H9 (cell line): ENCODE results near the gene IFT122. TPM values are rescaled to one million over a fixed set of nuclear protein-coding genes. Genes with fewer than 3 reads are reported as not detected.

Experiments used
- DNase-seq: peaks from one replicate; pipeline ENCODE4 v3.0.0-alpha.2; 2017
- H2AFZ ChIP-seq: one replicate; pipeline ENCODE4 v1.6.1; 2013; ENCODE audit warnings: mild to moderate bottlenecking, low read length, control low read depth, moderate library complexity
- H2AK5ac ChIP-seq: 2 replicates; pipeline ENCODE4 v1.6.1; 2013; ENCODE audit warnings: low read length, control low read depth, mixed read lengths; ENCODE audit not compliant: insufficient read length
- H2BK120ac ChIP-seq: one replicate; pipeline ENCODE4 v1.6.1; 2013; ENCODE audit warnings: low read depth, mild to moderate bottlenecking, low read length, control low read depth, inconsistent platforms; ENCODE audit not compliant: poor library complexity, severe bottlenecking
- H2BK12ac ChIP-seq: 2 replicates; pipeline ENCODE4 v1.6.1; 2013; ENCODE audit warnings: low read length, control low read depth, mixed read lengths, low read depth; ENCODE audit not compliant: insufficient read length
- H2BK15ac ChIP-seq: 2 replicates; pipeline ENCODE4 v1.6.1; 2013; ENCODE audit warnings: low read depth, low read length, control low read depth
- H2BK20ac ChIP-seq: one replicate; pipeline ENCODE4 v1.6.1; 2013; ENCODE audit warnings: low read depth, mild to moderate bottlenecking, low read length, control low read depth, inconsistent platforms; ENCODE audit not compliant: poor library complexity, severe bottlenecking
- H2BK5ac ChIP-seq: 2 replicates; pipeline ENCODE4 v1.6.1; 2013; ENCODE audit warnings: low read length, control low read depth, mixed read lengths; ENCODE audit not compliant: insufficient read length
- H3K14ac ChIP-seq: 2 replicates; pipeline ENCODE4 v1.6.1; 2013; ENCODE audit warnings: low read length, control low read depth; ENCODE audit not compliant: insufficient read depth
- H3K18ac ChIP-seq: 2 replicates; pipeline ENCODE4 v1.6.1; 2013; ENCODE audit warnings: low read depth, mild to moderate bottlenecking, mixed read lengths, low read length, control low read depth; ENCODE audit not compliant: insufficient read length
- H3K23ac ChIP-seq: 2 replicates; pipeline ENCODE4 v1.6.1; 2013; ENCODE audit warnings: low read length, control low read depth, mixed read lengths, low read depth; ENCODE audit not compliant: insufficient read length
- H3K23me2 ChIP-seq: 2 replicates; pipeline ENCODE4 v1.6.1; 2013; ENCODE audit warnings: low read depth, mild to moderate bottlenecking, mixed read lengths, low read length, control low read depth; ENCODE audit not compliant: insufficient read length, poor library complexity, severe bottlenecking
- H3K27ac ChIP-seq: 2 replicates; pipeline ENCODE4 v1.5.1; 2013; ENCODE audit warnings: low read length, control low read depth, mixed read lengths, low read depth; ENCODE audit not compliant: insufficient read length
- H3K27me3 ChIP-seq: 2 replicates; pipeline ENCODE4 v1.6.1; 2013; ENCODE audit warnings: low read length, control low read depth, inconsistent platforms; ENCODE audit not compliant: insufficient read depth
- H3K4ac ChIP-seq: 2 replicates; pipeline ENCODE4 v1.6.1; 2013; ENCODE audit warnings: low read depth, mild to moderate bottlenecking, control low read depth, inconsistent platforms, low read length, moderate library complexity
- H3K4me1 ChIP-seq: 2 replicates; pipeline ENCODE4 v1.6.1; 2013; ENCODE audit warnings: low read length, control low read depth, inconsistent platforms; ENCODE audit not compliant: insufficient read depth
- H3K4me2 ChIP-seq: 2 replicates; pipeline ENCODE4 v1.6.1; 2013; ENCODE audit warnings: low read length, control low read depth, mixed read lengths; ENCODE audit not compliant: insufficient read length, insufficient read depth
- H3K56ac ChIP-seq: 2 replicates; pipeline ENCODE4 v1.6.1; 2013; ENCODE audit warnings: low read depth, mild to moderate bottlenecking, mixed read lengths, low read length, control low read depth; ENCODE audit not compliant: insufficient read length
- H3K79me1 ChIP-seq: 2 replicates; pipeline ENCODE4 v1.6.1; 2013; ENCODE audit warnings: low read depth, mild to moderate bottlenecking, moderate library complexity, low read length, control low read depth, inconsistent platforms; ENCODE audit not compliant: insufficient read depth, poor library complexity, severe bottlenecking
- H3K79me2 ChIP-seq: 2 replicates; pipeline ENCODE4 v1.6.1; 2013; ENCODE audit warnings: low read length, control low read depth, inconsistent platforms; ENCODE audit not compliant: insufficient read depth
- H3K9ac ChIP-seq: 2 replicates; pipeline ENCODE4 v1.6.1; 2013; ENCODE audit warnings: low read length, control low read depth, mixed read lengths; ENCODE audit not compliant: insufficient read length; ENCODE audit errors: extremely low read depth
- H3K9me3 ChIP-seq: one replicate; pipeline ENCODE4 v1.6.1; 2013; ENCODE audit warnings: low read depth, low read length, inconsistent platforms; ENCODE audit not compliant: control insufficient read depth
- H3T11ph ChIP-seq: one replicate; pipeline ENCODE4 v1.6.1; 2013; ENCODE audit warnings: mild to moderate bottlenecking, low read length, control low read depth, inconsistent platforms
- H4K20me1 ChIP-seq: one replicate; pipeline ENCODE4 v1.6.1; 2013; ENCODE audit not compliant: control insufficient read depth, insufficient read length, insufficient read depth
- H4K5ac ChIP-seq: 2 replicates; pipeline ENCODE4 v1.6.1; 2013; ENCODE audit warnings: low read depth, mild to moderate bottlenecking, mixed read lengths, low read length, control low read depth; ENCODE audit not compliant: insufficient read length
- H4K8ac ChIP-seq: replicated peaks from 2 replicates; pipeline ENCODE4 v1.6.1; 2013; ENCODE audit warnings: low read length, control low read depth, mixed read lengths, low read depth; ENCODE audit not compliant: insufficient read length
- H4K91ac ChIP-seq: 2 replicates; pipeline ENCODE4 v1.6.1; 2013; ENCODE audit warnings: low read depth, mild to moderate bottlenecking, moderate library complexity, mixed read lengths, low read length, control low read depth; ENCODE audit not compliant: insufficient read length
- H3K27ac Mint-ChIP-seq, 3 experiments: 2 replicates in 2 of 3; 3 replicates in 1 of 3; pipeline ENCODE4 v1.8.0; 2020 to 2021; ENCODE audit warnings: mixed read lengths in 3 of 3, mild to moderate bottlenecking in 1 of 3, moderate library complexity in 1 of 3
- H3K27me3 Mint-ChIP-seq: 2 replicates; pipeline ENCODE4 v1.8.0; 2021; ENCODE audit warnings: low read depth, mild to moderate bottlenecking, moderate library complexity, mixed read lengths
- H3K36me3 Mint-ChIP-seq, 3 experiments: 2 replicates in 2 of 3; 3 replicates in 1 of 3; pipeline ENCODE4 v1.8.0; 2020 to 2021; ENCODE audit warnings: low read depth in 3 of 3, mixed read lengths in 3 of 3; ENCODE audit not compliant: insufficient read depth in 1 of 3
- H3K4me1 Mint-ChIP-seq, 2 experiments: 2 replicates each; pipeline ENCODE4 v1.8.0; 2020; ENCODE audit warnings: mixed read lengths in 2 of 2
- H3K4me3 Mint-ChIP-seq, 2 experiments: 2 replicates in 1 of 2; 3 replicates in 1 of 2; pipeline ENCODE4 v1.8.0; 2020 to 2021; ENCODE audit warnings: mild to moderate bottlenecking in 2 of 2, mixed read lengths in 2 of 2, moderate library complexity in 1 of 2
- H3K9me3 Mint-ChIP-seq, 2 experiments: 2 replicates in 1 of 2; 3 replicates in 1 of 2; pipeline ENCODE4 v1.8.0; 2020; ENCODE audit warnings: mild to moderate bottlenecking in 2 of 2, mixed read lengths in 2 of 2, moderate library complexity in 1 of 2
- WGBS: extraction: QIAGEN DNeasy Blood & Tissue Kit; methylation state at CpG from one replicate; pipeline ENCODE4 v1.1.7; 2013; ENCODE audit warnings: missing lambda C conversion rate, low lambda C conversion rate, mixed read lengths; ENCODE audit not compliant: insufficient read length; ENCODE audit errors: extremely low coverage; 5-methylcytosine and 5-hydroxymethylcytosine counted together
- total RNA-seq: library from RNA; stranded (reverse); gene quantifications from 2 replicates; pipeline ENCODE4 v1.2.1, GENCODE V29; 2021
- TF ChIP-seq, protein P1 (sequence below): fragments of 200-600 bp; sonication (generic); conservative IDR thresholded peaks from 3 replicates; pipeline ENCODE4 v1.8.0; 2021; ENCODE audit warnings: antibody characterized with exemption, mild to moderate bottlenecking

Gene IFT122
- total RNA-seq, 1 experiment from 2014 or later = 19.3 TPM

DNA sequence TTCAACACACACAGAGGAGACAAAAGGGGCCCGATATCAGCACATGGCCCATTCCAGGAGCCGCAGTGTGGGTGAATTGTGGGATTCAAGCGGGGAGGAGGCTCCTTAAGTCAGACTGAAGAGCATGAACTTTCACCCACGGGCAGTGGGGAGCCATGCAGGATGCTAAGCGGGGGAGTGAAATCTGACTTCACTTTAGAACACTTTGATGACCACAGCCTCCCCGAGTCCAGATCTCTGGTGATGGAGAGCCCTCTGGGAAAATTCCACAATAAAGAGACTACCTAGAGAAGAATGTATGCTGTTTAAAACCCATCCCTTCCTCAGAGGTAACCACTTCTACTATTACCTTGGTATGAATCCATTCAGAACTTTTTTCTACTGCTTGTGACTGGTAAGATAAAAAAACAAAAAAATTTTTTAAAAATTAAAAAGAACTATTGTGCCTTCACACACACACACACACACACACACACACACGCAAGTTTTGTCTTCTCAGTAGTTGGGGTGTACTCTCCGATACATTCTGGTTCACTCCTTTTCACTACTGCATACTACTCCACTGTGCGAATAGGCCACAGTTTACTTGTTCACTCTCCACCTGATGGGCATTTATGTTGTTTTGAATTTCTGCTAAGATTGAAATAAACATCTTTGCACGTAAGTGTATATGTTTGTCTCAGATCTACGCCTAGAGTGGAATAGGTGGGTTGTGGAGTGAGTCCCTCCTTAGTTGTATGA lies 100.9 kb downstream of the IFT122 start:
- Histone ChIP-seq H3T11ph (no peak overlapping the region), H2BK20ac (no peak overlapping the region), H3K79me2 (no peaks in the 10 kb centered on the region), H3K56ac (no peak overlapping the region), H3K27me3 (no peaks in the 10 kb centered on the region; the same call in 1 of the 2 replicates), H3K27ac (no peak overlapping the region), H3K9ac (no peak overlapping the region), H4K8ac (no peak overlapping the region), H2AK5ac (no peak overlapping the region), H3K9me3 (no peaks in the 10 kb centered on the region), H3K23ac (no peak overlapping the region), H4K91ac (no peak overlapping the region), H3K14ac (no peak overlapping the region), H2BK5ac (no peak overlapping the region), H2BK15ac (no peak overlapping the region), H3K4me2 (no peak overlapping the region), H4K5ac (no peak overlapping the region), H3K18ac (no peak overlapping the region), H3K4ac (no peak overlapping the region), H4K20me1 (no peaks in the 10 kb centered on the region), H2AFZ (no peak overlapping the region), H3K79me1 (no peaks in the 10 kb centered on the region), H3K4me1 (peaks cover 2% of the 10 kb centered on the region; the same call in 1 of the 2 replicates), H2BK120ac (no peak overlapping the region), H3K23me2 (no peaks in the 10 kb centered on the region), H2BK12ac (no peak overlapping the region)
- Mint-ChIP-seq H3K36me3 (no peaks in the 10 kb centered on the region), H3K4me1 (peaks cover 24 to 34% of the 10 kb centered on the region in 2 experiments), H3K27ac (no peak overlapping the region), H3K4me3 (no peak overlapping the region), H3K27me3 (peaks cover 3% of the 10 kb centered on the region), H3K9me3 (0 out of 5 replicates have a peak, but pooled peaks cover 0 to 3% of the 10 kb centered on the region in 2 experiments)
- no CpG with 5 or more reads among the region's 11 CpGs for WGBS
- TF ChIP-seq, protein P1, sequence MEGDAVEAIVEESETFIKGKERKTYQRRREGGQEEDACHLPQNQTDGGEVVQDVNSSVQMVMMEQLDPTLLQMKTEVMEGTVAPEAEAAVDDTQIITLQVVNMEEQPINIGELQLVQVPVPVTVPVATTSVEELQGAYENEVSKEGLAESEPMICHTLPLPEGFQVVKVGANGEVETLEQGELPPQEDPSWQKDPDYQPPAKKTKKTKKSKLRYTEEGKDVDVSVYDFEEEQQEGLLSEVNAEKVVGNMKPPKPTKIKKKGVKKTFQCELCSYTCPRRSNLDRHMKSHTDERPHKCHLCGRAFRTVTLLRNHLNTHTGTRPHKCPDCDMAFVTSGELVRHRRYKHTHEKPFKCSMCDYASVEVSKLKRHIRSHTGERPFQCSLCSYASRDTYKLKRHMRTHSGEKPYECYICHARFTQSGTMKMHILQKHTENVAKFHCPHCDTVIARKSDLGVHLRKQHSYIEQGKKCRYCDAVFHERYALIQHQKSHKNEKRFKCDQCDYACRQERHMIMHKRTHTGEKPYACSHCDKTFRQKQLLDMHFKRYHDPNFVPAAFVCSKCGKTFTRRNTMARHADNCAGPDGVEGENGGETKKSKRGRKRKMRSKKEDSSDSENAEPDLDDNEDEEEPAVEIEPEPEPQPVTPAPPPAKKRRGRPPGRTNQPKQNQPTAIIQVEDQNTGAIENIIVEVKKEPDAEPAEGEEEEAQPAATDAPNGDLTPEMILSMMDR = no peak
- no peak for DNase-seq
